ENCODE results near the gene COCH. TPM values are rescaled to one million over a fixed set of nuclear protein-coding genes. Genes with fewer than 3 reads are reported as not detected.

COCH gene
- total and polyA plus RNA-seq, 2 donors from 2014 or later = 1.6 to 1.8 TPM

DNA sequence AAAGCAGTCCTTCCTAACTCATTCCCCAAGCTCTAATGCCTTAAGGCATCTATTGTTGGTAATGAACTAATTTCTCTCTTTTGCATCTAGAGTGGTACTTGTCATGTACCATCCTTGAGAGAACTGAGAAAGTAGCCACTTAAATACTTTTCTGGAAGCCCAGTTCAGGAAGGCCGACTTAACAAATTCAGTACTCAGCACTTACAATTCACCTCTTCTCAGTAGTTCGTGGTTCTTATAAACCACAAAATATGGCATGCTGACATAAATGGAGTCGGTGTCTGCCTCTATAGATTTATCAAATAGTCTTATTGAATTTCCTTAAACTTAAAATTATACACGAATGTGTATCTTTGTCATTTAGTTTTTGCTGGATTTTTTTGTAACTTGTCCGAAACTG is 9.4 kb upstream of the COCH start:
- no peaks in the 10 kb centered on the region for H3K36me3 ChIP-seq (ENCODE audit: control insufficient read depth in 2 of 3, insufficient read depth in 3 of 3, low read length in 3 of 3)
- DNase-seq = no peak
- H3K9ac ChIP-seq (ENCODE audit: low read length in 3 of 3) = no peak overlapping the region
- H3K9me3 ChIP-seq (ENCODE audit: control insufficient read depth in 2 of 3, insufficient read depth in 1 of 3, low read length in 3 of 3) = no peaks in the 10 kb centered on the region
- FAIRE-seq = no peak
- TF ChIP-seq, protein P1, sequence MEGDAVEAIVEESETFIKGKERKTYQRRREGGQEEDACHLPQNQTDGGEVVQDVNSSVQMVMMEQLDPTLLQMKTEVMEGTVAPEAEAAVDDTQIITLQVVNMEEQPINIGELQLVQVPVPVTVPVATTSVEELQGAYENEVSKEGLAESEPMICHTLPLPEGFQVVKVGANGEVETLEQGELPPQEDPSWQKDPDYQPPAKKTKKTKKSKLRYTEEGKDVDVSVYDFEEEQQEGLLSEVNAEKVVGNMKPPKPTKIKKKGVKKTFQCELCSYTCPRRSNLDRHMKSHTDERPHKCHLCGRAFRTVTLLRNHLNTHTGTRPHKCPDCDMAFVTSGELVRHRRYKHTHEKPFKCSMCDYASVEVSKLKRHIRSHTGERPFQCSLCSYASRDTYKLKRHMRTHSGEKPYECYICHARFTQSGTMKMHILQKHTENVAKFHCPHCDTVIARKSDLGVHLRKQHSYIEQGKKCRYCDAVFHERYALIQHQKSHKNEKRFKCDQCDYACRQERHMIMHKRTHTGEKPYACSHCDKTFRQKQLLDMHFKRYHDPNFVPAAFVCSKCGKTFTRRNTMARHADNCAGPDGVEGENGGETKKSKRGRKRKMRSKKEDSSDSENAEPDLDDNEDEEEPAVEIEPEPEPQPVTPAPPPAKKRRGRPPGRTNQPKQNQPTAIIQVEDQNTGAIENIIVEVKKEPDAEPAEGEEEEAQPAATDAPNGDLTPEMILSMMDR (IDR thresholded peaks at IDR 0.05; ENCODE audit: borderline replicate concordance, extremely low read depth, insufficient read depth) = no peak
- intact Hi-C loops (cut with DNase I) = no loop called here
- H3K4me3 ChIP-seq (ENCODE audit: low read length in 3 of 3) = no peak overlapping the region
- no peaks in the 10 kb centered on the region for H3K4me1 ChIP-seq (ENCODE audit: control insufficient read depth in 2 of 3, insufficient read depth in 2 of 3, low read depth in 1 of 3, low read length in 3 of 3)
- H3K27ac ChIP-seq (ENCODE audit: low read depth in 2 of 2, low read length in 2 of 2) = no peak overlapping the region
- H3K27me3 ChIP-seq (ENCODE audit: control insufficient read depth, insufficient read depth, low read length) = no peaks in the 10 kb centered on the region

DNA sequence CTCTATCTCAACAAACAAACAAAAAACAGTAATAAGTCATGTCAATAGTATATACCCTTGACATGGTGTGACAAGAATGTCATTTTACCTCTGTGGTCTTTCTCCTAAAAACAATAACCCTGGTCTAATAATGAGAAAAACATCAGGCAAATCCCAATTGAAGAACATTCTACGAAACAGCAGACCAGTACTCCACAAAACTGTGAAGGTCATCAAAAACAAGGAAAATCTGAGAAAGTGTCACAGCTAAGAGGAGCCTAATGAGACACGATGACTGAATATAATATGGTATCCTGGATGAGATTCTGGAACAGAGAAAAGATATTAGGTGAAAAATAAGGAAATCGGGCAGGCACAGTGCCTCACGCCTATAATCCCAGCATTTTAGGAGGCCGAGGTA is 5.6 kb upstream of the COCH start:
- no peaks in the 10 kb centered on the region for H3K4me1 ChIP-seq (ENCODE audit: control insufficient read depth in 2 of 3, insufficient read depth in 2 of 3, low read depth in 1 of 3, low read length in 3 of 3)
- TF ChIP-seq, protein P1 (IDR thresholded peaks at IDR 0.05; ENCODE audit: borderline replicate concordance, extremely low read depth, insufficient read depth) = no peak
- intact Hi-C loops (cut with DNase I) = no loop called here
- peaks cover 2% of the 10 kb centered on the region for H3K27me3 ChIP-seq (ENCODE audit: control insufficient read depth, insufficient read depth, low read length)
- no peaks in the 10 kb centered on the region for H3K9me3 ChIP-seq (ENCODE audit: control insufficient read depth in 2 of 3, insufficient read depth in 1 of 3, low read length in 3 of 3)
- no peak overlapping the region for H3K27ac ChIP-seq (ENCODE audit: low read depth in 2 of 2, low read length in 2 of 2)
- DNase-seq = no peak
- H3K9ac ChIP-seq (ENCODE audit: low read length in 3 of 3) = no peak overlapping the region
- no peaks in the 10 kb centered on the region for H3K36me3 ChIP-seq (ENCODE audit: control insufficient read depth in 2 of 3, insufficient read depth in 3 of 3, low read length in 3 of 3)
- no peak for FAIRE-seq
- H3K4me3 ChIP-seq (ENCODE audit: low read length in 3 of 3) = no peak overlapping the region

DNA sequence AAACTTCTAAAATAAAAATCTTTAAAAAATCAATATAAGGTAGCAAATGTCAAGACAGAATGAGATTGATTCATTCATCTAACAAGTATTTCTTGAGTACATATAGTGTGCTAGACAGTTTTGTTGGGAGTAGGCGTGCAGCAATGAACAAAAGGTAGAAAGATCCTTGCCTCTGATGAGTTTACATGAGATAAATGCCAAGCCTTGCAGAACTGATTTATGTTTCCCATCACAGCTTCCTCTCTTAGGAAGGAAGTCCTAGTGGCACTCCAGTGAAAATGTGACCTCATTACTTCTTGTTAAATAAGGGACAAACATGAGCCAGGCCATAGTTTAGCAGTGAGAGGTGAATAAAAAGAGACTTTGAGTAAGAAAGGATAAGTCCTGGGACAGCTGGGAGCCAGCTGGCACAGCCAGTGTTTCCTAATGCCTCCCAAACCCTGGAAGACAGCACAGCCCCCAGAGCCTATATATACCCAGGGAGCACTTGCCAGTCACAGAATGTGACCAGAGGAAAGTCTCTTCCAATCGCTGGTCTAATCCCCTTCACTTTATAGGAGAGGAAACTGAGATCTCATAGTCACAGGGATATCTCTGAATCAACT is 4.7 kb upstream of the COCH start:
- Histone ChIP-seq H3K9ac (ENCODE audit: low read length in 3 of 3) (no peak overlapping the region), H3K36me3 (ENCODE audit: control insufficient read depth in 2 of 3, insufficient read depth in 3 of 3, low read length in 3 of 3) (no peaks in the 10 kb centered on the region), H3K4me1 (ENCODE audit: control insufficient read depth in 2 of 3, insufficient read depth in 2 of 3, low read depth in 1 of 3, low read length in 3 of 3) (peaks cover 0 to 1% (median 0%) of the 10 kb centered on the region in 3 donors), H3K9me3 (ENCODE audit: control insufficient read depth in 2 of 3, insufficient read depth in 1 of 3, low read length in 3 of 3) (no peaks in the 10 kb centered on the region), H3K27me3 (ENCODE audit: control insufficient read depth, insufficient read depth, low read length) (peaks cover 2% of the 10 kb centered on the region), H3K27ac (ENCODE audit: low read depth in 2 of 2, low read length in 2 of 2) (no peak overlapping the region), H3K4me3 (ENCODE audit: low read length in 3 of 3) (no peak overlapping the region)
- intact Hi-C loops (cut with DNase I) = no loop called here
- DNase-seq (peak in 1 of 5 donors; percentile 30), FAIRE-seq (no peak)
- TF ChIP-seq, protein P1 (IDR thresholded peaks at IDR 0.05; ENCODE audit: borderline replicate concordance, extremely low read depth, insufficient read depth) = no peak

DNA sequence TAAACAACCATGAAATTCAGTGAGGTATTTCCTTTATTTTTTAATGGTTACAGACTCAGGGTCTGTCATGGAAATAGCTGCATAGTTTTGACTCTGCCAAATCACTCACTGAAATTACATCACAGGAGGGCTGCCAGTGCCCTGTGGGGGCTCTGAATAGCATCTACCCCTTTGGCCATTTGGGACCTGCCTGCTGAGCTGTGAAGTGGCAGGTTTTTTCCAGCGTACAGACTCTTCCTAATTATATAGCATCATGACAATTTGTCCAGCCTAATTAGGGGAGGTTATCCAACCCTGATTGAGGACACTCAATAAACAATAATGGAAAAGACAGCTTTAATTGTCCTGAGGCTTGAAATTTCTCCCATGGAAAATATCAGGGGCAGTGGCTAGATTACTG is 1.8 kb upstream of the COCH start:
- no peak overlapping the region for H3K9ac ChIP-seq (ENCODE audit: low read length in 3 of 3)
- H3K4me1 ChIP-seq (ENCODE audit: control insufficient read depth in 2 of 3, insufficient read depth in 2 of 3, low read depth in 1 of 3, low read length in 3 of 3) = peaks cover 0 to 5% (median 0%) of the 10 kb centered on the region in 3 donors
- no peak for FAIRE-seq
- H3K36me3 ChIP-seq (ENCODE audit: control insufficient read depth in 2 of 3, insufficient read depth in 3 of 3, low read length in 3 of 3) = no peaks in the 10 kb centered on the region
- intact Hi-C loops (cut with DNase I) = no loop called here
- TF ChIP-seq, protein P1 (IDR thresholded peaks at IDR 0.05; ENCODE audit: borderline replicate concordance, extremely low read depth, insufficient read depth) = no peak
- no peaks in the 10 kb centered on the region for H3K9me3 ChIP-seq (ENCODE audit: control insufficient read depth in 2 of 3, insufficient read depth in 1 of 3, low read length in 3 of 3)
- H3K27ac ChIP-seq (ENCODE audit: low read depth in 2 of 2, low read length in 2 of 2) = no peak overlapping the region
- DNase-seq = no peak
- H3K4me3 ChIP-seq (ENCODE audit: low read length in 3 of 3) = no peak overlapping the region
- H3K27me3 ChIP-seq (ENCODE audit: control insufficient read depth, insufficient read depth, low read length) = peaks cover 14% of the 10 kb centered on the region
